Measurements from ENCODE around the gene ATP5PD.
"Not testable (repeated sequence)": the region's sequence is repeated elsewhere in the genome, so short reads cannot be mapped to it uniquely, and the experiment has no call there.

The ATP5PD gene

GRCh38 chr17:75077072-75077495 is 30.3 kb upstream of the ATP5PD start:
- no peak for DNase-seq

- DNase-seq: no peak
Measured at GRCh38 chr17:75075597-75076336, 29.0 kb upstream of the ATP5PD start.

DNA sequence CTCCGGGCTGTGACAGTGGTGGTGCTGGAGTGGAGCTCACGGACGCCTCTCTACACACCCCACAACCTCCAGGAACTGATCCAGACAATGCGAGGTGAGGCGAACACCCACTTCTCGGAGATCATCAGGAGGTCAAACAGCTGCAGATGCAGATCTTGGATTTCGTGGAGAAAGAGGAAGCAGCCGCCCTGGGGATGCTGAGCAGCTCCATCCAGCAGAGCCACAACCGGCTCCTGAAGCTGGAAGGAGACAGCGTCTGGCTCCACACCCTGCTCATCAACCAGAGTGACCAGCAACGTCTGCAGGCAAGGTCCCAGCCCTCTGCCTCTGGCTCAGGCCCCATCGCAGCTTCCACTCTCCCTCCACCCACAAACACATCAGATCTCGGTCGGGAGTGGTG is 27.8 kb upstream of the ATP5PD start:
- DNase-seq: no peak

GRCh38 chr17:75073618-75074047 is 26.9 kb upstream of the ATP5PD start:
- DNase-seq: no peak

- DNase-seq: not testable (repeated sequence)
Measured at GRCh38 chr17:75072909-75073308, 26.1 kb upstream of the ATP5PD start.

DNA sequence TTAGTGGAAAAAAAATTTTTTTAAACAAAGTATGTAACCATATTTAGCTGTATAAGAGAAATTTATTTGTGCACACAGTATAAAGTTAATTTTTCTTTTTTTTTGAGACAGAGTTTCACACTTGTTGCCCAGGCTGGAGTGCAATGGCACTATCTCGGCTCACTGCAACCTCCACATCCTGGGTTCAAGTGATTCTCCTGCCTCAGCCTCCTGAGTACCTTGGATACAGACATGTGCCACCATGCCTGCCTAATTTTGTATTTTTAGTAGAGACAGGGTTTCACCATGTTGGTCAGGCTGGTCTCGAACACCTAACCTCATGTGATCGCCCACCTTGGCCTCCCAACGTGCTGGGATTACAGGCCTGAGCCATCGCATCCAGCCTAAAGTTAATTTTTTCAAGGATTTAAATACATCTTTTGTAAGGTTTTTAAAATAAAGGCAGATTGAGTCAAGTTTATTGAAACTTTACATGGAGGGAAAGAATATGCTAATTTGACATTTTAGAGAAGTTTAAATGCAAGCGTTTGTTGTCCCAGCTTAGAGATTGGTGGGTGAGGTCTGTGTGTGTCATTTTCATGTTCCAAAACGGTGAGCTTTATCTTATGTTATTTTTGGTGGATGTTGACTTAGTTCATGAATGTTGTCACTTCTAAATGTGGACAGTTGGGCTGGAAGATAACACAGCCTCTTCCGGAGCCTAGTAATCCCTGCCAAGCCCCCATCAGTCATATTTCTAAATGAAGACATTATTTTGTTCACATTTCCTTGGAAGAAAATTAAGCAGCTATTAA is 24.9 kb upstream of the ATP5PD start:
- DNase-seq: not testable (repeated sequence)

DNA sequence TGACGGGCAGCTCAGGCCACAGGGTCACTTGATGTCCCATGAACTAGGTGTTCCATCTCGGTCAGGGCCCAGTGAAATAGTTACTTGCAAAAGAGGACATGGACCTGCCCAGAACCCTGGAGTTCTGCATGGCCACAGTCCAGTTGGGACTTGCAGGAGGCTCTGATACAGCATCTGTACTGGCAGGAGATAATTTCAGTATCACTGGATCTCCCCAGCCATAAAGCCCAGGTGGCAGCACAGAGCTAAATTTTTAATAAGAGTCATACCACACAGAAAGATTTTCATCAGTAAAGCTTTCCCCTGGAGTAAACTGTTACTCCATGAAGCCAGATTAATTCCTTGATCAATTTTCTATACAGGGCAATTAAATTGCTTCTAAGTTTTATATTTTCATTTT is 23.0 kb upstream of the ATP5PD start:
- DNase-seq: no peak

DNA sequence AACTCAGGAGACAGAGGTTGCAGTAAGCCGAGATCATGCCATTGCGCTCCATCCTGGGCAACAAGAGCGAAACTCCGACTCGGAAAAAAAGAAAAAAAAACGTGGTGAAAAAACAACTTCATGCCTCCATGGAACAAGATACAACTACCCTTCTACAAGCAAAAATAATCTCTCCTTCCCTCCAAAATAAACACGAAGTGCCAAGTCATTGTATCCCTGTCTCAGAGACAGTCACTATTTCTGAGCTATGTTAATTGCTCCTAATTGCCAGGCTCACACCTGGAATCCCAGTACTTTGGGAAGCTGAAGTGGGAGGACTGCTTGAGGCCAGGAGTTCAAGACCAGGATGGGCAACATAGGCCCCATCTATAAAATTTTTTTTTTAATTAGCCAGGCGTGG is 22.0 kb upstream of the ATP5PD start:
- no peak for DNase-seq

GRCh38 chr17:75067856-75068255 is 21.1 kb upstream of the ATP5PD start:
- no peak for DNase-seq

- DNase-seq: no peak
Measured at GRCh38 chr17:75065562-75066151, 18.9 kb upstream of the ATP5PD start.

DNA sequence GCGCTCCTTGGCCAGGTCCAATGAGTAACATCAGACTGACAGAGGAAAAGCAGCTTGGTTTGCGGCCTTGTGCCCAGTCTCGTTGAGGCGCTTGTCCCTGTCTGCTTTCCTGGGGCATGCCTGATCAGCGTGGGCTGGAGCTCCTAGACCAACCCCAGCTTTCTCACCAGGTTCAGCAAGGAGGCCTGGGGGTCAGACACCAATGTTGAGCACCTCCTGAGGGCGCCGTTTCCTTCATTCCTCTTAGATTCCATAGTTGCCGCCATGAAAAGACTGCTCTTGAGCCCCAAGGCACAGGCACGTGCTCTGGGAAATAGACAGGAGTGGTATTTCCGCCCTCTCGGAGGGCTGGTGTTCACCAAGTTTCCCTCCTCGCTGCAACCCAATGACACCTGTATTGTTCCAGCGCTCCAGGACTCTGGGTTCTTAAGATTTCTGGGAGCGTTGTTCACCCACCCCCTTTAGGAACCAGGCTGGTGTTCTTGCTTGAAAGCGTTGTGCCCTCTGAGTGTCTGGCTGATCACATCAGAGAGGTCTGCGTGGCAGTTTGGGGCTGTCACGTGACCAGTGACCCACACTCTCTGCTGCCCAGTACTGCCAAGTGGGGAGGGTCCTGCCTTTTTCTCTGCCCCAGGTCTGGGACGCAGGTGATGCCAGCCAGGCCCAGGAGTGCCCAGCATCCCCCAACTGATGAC is 18.2 kb upstream of the ATP5PD start:
- no peak for DNase-seq

GRCh38 chr17:75064460-75064859 is 17.7 kb upstream of the ATP5PD start:
- no peak for DNase-seq

- no peak for DNase-seq
Measured at GRCh38 chr17:75064040-75064439, 17.3 kb upstream of the ATP5PD start.

GRCh38 chr17:75063626-75064025 is 16.9 kb upstream of the ATP5PD start:
- no peak for DNase-seq

DNA sequence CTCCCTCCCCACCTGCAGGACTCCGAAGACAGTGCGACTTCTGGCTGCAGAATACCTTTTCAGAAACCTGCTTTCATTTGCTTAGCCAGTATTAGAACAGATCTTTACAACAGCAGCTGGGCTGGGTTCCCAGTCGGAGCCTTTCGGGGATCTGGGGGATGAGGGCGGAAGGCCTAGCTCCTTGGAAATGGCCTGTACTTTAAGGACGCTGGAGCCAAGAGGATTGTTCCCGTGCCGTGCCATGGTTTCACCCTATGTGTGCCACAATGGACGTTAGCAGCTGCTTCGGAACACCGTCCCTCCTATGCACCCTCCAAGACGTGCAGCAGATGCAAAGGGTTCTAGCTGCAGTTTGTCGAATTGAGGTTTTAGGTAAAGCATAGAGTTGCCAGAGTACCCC is 16.4 kb upstream of the ATP5PD start:
- no peak for DNase-seq

DNA sequence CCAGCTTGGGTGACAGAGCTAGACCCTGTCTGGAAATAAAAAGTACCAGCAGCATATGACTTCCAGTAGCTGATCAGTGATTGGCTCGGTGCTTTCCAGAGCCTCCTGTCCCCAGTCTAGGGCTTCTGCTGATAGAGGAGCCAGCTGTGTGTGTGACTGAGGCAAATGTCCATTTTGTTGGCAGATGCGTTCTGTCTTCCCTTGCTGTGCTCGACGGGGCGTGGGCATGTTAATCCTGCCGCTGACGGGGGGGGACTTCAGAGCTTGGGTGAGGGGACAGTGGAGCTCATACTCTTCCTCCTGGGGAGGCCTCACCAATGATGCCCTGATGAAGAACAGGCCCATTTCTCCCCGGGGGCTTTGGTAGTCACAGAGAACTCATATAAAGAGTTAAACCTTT is 14.8 kb upstream of the ATP5PD start:
- no peak for DNase-seq

GRCh38 chr17:75061055-75061438 is 14.3 kb upstream of the ATP5PD start:
- DNase-seq: no peak

DNA sequence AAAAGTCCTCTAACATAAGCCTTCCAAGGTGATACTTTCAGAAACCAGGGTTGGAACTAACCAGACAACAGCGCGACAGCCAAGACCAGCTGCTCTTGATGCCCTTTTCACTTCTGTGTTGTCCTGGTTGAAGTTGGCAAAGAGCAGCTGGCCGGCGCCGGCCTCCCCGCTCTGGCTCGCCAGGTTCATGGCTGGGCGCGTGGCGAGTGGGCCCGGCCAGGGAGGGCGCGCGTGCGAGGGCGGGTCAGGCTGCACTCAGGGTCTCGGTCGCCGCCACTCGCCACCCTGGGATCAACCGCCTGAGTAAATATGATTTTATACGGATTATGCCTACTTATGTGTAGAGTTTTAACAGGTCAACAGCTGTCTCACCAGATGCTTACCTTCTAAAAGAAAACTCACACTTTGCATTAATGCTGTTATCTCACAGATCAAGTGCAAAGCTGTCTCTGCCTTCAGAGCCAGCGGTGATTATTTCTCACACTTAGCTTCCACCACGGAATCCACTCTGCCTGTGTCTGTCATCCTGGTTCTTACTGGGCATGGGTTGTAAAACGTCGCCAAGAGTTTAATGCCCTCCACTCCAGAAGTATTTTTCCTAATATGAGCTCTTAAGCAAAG is 13.8 kb upstream of the ATP5PD start:
- DNase-seq: no peak

DNA sequence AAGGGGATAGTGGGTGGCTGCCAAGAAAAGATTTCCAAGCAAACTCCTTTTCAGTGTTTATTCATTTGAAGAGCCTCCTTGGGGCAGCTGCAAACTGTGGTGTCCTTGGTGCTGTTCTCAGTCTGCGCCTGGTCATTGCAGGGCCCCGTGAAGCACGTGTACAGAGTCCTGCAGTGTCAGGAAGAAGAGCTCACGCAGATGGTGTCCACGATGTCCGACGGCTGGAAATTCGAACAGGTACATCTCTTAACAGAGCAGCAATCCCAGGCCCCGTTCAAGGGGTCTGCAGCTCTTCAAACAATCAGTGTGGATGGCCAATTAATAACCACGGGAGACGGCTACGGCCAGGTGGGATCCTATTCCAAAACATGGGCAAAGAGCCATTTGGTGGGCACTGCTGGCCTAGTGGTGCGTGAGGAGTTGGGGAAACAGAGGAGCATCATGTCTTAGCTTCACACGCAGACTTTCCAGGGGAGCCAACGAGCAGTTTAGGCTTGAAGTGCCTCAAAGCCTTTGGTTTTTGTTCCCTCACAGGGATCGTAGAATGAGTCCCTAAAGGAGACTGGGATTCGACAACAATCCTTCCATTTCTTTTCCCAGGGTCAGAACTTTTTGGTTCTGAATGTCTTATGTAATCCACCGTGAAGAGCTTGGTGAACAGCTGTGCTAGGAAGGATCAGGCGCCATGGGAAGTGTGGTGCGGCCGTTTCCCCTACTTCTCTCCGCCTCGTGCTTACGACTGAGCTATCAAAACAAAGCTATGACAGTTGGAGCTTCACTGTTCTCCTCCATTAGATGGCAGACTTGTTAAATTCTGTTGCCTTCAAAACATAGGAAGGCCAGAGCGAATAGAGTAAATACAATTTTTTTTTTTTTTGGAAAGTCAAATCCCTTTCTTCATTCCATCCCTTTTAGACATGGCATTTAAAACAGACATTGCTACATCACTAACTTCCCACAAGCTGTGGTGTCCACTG is 12.9 kb upstream of the ATP5PD start:
- no peak for DNase-seq

- DNase-seq: no peak
Measured at GRCh38 chr17:75051941-75052340, 5.2 kb upstream of the ATP5PD start.

- DNase-seq: no peak
Measured at GRCh38 chr17:75049706-75050105, 2.9 kb upstream of the ATP5PD start.

DNA sequence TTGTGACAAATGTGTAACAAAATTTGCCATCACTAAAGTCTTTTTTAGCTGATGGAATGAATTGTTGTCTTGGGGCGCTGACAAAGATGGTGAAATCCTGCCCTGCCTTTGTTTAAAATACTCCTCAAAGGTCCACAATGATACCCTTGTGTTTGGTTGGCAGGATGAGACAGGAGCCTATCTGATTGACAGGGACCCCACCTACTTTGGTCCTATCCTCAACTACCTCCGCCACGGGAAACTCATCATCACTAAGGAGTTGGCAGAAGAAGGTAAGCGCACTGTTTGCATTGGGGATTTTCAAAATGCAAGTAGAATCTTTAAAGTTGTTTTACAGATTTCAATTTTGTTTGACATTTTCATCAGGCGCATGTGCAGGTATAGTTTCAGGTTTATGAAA is 2.3 kb upstream of the ATP5PD start:
- no peak for DNase-seq

Data from activated effector memory CD4-positive, alpha-beta T cell treated with anti-CD3 and anti-CD28 coated beads, Interleukin-2, amount 50 U/mL, for 16 hours (primary cell).